Cardiac fibroblast (primary cell): ENCODE data around the gene PKN1.

ENCODE experiments used
- DNase-seq, 2 donors: peaks; one replicate each; pipeline versions ENCODE4 v3.0.0 to v3.0.0-alpha.2; 2010; ENCODE audit warnings: low read depth in 2 of 2
- H3K4me3 ChIP-seq, 2 donors: replicated peaks in 1 of 2; 1 replicate in 1 of 2; 2 replicates in 1 of 2; pipeline ENCODE4 v1.5.1; 2011; ENCODE audit warnings: low read depth in 2 of 2, low read length in 2 of 2, mild to moderate bottlenecking in 2 of 2, moderate library complexity in 1 of 2
- TF ChIP-seq, protein P1 (sequence below): IDR thresholded peaks from one replicate; pipeline ENCODE4 v1.5.1; 2011; ENCODE audit warnings: low read depth, mild to moderate bottlenecking, low read length, inconsistent platforms

Gene PKN1

DNA sequence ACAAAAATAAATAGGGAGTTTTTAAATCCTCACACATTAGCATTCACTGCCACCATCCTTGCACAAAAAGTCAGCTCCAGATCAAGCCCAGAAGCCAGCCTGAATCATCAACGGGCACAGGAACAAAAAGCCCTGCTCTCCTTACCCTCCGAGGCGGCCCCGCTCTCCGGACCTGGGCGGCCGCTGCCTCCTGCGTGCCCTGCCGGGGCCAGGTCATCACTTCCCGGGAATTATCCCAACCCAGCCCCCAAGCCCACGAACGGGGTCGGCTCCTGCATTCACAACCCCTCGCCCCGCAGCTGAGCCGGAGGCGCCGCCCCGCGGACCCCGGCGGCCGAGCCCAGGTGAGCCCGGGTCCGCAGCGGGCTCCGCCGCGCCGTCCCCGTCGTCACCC, 84.3 kb downstream of the PKN1 start:
- DNase-seq: peak in 1 of 2 donors; percentile 32
- peak overlapping the region; percentile 92 to 95 for H3K4me3 ChIP-seq
- TF ChIP-seq, protein P1, sequence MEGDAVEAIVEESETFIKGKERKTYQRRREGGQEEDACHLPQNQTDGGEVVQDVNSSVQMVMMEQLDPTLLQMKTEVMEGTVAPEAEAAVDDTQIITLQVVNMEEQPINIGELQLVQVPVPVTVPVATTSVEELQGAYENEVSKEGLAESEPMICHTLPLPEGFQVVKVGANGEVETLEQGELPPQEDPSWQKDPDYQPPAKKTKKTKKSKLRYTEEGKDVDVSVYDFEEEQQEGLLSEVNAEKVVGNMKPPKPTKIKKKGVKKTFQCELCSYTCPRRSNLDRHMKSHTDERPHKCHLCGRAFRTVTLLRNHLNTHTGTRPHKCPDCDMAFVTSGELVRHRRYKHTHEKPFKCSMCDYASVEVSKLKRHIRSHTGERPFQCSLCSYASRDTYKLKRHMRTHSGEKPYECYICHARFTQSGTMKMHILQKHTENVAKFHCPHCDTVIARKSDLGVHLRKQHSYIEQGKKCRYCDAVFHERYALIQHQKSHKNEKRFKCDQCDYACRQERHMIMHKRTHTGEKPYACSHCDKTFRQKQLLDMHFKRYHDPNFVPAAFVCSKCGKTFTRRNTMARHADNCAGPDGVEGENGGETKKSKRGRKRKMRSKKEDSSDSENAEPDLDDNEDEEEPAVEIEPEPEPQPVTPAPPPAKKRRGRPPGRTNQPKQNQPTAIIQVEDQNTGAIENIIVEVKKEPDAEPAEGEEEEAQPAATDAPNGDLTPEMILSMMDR: no peak

DNA sequence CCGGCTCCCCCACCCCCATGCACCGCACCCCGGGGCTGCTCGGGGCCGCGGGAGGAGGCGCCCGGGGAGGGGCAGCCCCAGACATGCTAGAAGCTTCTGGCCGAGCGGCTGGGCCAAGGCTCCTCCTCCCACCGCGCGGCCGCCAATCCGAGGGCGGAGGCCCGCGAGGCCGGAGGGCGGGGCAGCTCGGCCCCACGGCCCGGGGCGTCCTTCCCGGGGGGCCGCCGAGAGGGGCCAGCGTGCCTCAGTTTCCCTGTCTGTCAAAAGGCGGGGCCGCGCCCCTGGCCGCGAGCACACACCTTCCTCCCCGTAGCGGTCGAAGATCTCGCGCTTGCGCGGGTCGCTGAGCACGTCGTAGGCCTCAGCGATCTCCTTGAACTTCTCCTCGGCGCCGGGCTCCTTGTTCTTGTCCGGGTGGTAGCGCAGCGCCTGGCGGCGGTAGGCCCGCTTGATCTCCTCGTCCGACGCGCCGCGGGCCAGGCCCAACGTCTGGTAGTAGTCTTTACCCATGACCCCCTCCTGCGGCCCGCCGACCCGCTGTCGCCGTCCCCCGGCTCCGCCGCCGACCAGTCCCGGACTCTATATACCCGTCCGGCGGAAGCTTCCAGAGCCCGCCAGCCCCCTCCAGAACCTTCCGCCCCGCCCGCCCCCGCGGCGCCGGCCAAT, 84.9 kb downstream of the PKN1 start, which contains the start of gene DNAJB1:
Gene DNAJB1, minus strand, starts transcription at position 558 of the 666 bp plus-strand sequence. Its CDS starts 48 bp downstream, at position 510.
- peak; percentile 73 to 85 for DNase-seq
- peak within 1 kb of the TSS; percentile 92 to 95 for H3K4me3 ChIP-seq
- TF ChIP-seq, protein P1: no peak

DNA sequence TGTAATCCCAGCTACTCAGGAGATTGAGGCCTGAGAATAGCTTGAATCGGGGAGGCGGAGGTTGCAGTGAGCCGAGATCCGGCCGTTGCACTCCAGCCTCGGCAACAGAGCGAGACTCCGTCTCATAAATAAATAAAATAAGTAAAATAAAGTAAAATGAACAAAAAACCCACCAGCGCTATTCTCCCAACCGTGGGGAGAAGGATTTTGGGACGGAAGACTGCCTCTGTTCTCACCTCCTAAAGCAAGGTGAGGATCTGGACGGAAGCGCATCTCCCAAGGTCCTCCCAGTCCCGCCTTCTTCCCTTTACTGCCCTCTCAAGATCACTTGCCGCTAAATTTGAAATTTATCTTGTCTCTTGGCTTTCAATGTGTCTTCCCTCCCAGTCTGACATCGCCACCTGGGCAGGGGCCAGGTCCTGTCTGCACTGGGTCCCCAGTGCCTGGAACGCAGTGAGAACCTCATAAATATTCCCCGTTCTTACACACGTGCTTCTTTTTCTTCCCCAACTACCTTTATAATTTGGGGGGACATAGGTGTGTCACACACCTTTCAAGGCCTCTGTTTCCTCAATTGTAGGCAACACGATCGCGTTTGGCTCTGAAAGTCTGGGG, 86.2 kb downstream of the PKN1 start:
- no peak overlapping the region for H3K4me3 ChIP-seq
- TF ChIP-seq, protein P1: no peak
- DNase-seq: no peak

DNA sequence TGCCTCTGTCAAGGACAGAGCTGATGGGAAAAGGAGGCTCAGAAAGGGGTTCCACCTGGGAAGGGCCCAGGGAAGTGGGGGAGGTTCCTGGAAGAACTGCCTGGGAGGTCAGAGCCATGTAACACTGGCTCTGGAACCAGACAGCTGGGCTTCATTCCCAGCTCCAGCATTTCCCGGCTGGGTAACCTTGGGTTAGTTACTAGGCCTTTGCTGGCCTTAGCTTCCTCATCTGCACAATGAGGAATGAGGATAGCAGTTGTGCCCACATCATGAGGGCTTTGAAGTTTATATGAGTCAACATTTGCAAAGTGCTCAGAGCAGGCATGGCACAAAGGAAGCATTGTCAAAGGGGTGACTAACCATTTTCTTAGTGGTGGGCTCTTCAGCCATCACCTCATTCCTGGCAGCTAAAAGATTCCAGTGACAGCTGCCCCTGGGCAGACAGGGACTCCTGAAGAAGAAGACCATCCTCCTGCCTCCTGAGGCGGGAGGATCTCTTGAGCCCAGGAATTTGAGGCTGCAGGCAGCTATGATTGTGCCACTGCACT, 86.8 kb downstream of the PKN1 start:
- TF ChIP-seq, protein P1: no peak
- no peak overlapping the region for H3K4me3 ChIP-seq
- DNase-seq: peak; percentile 60 to 84

DNA sequence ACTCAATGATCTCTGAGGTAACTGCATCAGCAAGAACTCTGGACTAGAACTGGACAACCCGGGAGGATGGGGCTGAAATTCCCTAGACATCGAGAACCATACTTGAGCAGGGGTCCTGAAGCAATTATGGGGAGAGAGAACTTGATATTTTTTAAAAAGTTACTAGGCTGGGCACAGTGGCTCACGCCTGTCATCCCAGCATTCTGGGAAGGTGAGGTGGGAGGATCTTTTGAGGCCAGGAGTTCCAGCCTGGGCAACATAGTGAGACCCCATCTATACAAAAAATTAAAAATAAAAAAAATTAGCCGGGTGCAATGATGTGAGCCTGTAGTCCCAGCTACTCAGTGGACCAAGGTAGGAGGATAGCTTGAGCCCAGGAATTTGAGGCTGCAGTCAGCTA, 87.4 kb downstream of the PKN1 start:
- TF ChIP-seq, protein P1: no peak
- no peak overlapping the region for H3K4me3 ChIP-seq
- DNase-seq: no peak
